CD4-positive, alpha-beta T cell treated with Interferon alpha-2 for 1 hour (primary cell): ENCODE data around the gene LDAH.
"Not testable (repeated sequence)": the region's sequence is repeated elsewhere in the genome, so short reads cannot be mapped to it uniquely, and the experiment has no call there.

Experiments
- DNase-seq, 2 donors: peaks; one replicate each; pipeline ENCODE4 v3.0.0-alpha.2; 2020 to 2022

LDAH gene

GRCh38 chr2:20717641-20718040, 105.3 kb downstream of the LDAH start:
- DNase-seq: no peak

DNA sequence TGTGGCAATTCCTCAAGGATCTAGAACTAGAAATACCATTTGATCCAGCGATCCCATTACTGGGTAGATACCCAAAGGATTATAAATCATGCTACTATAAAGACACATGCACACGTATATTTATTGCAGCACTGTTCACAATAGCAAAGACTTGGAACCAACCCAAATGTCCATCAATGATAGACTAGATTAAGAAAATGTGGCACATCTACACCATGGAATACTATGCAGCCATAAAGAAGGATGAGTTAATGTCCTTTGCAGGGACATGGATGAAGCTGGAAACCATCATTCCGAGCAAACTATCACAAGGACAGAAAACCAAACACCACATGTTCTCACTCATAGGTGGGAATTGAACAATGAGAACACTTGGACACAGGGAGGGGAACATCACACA, 106.7 kb downstream of the LDAH start:
- not testable (repeated sequence) for DNase-seq

DNA sequence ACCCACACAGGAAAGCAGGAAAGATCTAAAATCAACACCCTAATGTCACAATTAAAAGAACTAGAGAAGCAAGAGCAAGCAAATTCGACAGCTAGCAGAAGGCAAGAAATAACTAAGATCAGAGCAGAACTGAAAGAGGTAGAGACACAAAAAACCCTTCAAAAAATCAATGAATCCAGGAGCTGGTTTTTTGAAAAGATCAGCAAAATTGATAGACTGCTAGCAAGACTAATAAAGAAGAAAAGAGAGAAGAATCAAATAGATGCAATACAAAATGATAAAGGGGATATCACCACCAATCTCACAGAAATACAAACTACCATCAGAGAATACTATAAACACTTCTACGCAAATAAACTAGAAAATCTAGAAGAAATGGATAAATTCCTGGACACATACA, 108.5 kb downstream of the LDAH start:
- DNase-seq: not testable (repeated sequence)

GRCh38 chr2:20713585-20713984, 109.3 kb downstream of the LDAH start:
- not testable (repeated sequence) for DNase-seq

DNA sequence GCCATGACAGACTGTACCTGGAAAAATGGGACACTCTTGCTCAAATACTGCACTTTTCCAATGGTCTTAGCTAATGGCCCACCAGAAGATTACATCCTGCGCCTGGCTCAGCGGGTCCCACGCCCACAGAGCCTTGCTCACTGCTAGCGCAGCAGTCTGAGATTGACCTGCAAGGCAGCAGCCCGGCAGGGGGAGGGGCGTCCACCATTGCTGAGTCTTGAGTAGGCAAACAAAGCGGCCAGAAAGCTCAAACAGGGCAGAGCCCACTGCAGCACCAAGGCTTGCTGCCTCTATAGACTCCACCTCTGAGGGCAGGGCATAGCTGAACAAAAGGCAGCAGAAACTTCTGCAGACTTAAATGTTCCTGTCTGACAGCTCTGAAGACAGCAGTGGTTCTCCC, 111.3 kb downstream of the LDAH start:
- DNase-seq: not testable (repeated sequence)

- DNase-seq: no peak
Measured at GRCh38 chr2:20707601-20708000, 115.3 kb downstream of the LDAH start.

- DNase-seq: no peak
Measured at GRCh38 chr2:20706786-20707185, 116.1 kb downstream of the LDAH start.

DNA sequence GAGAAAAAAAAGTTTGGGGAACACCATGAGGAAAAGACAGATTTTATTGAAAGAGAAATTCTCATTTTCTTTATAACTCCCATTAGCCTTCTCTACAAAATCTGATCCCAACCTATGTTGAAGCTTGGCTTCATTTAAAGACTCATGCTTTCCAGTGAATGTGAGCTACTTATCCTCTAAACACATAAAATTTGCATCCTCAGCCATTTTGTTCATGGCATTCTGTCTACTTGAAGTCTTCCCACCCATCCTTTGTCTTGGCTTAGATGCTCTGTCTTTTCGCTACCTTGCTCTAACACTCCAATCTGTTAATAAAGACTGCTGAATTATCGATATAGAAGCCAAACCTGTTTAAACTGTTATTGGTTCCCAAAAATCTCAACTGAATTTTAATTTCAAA, 116.7 kb downstream of the LDAH start:
- DNase-seq: no peak

DNA sequence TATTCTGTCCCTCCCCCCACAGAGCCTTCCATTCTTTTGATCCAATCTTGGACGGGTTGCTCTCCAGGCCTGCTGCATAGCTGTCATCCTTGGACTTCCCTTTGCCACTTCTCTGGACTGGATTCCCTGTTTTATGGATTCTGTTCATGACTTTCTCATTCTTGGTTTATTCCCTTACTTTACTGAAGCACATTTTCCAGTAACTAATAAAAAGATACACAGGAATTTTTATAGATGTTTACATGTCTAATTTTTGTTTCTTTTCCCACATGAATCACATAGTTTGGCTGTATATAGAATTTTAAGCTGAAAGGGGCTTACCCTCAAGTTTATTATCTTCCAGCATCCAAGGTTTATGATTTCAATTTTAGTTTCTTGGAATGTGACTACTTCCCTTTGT, 118.0 kb downstream of the LDAH start:
- DNase-seq: no peak

- no peak for DNase-seq
Measured at GRCh38 chr2:20702563-20702962, 120.3 kb downstream of the LDAH start.

GRCh38 chr2:20698916-20699613, 123.8 kb downstream of the LDAH start:
- DNase-seq: no peak

DNA sequence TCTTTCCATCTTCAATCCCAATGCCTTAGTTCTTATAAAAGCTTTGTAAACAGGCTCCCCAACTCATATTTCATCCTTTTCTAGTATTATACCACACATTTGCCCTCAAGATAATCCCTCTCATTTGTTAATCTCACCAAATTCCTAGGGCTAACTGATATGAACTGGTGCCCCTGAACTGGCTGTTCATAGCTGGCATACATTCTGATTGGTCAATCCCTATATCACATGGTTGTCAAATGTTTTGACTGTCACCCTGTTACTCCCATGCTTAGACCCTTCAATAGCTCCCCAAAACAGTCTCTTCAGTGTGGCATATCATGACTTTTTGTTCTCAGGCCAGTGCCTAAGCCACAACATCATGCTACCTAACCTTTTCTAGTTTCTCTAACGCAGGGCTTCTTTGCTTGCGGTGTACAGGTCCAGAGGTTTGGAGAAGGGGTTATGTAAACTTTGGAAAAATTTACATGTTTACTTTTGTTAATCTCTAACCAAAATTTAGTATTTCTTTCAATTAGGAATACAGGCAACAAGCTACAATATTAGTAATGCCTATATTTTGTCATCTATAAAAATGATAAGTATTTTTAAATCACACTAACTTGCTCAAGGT, 125.5 kb downstream of the LDAH start:
- DNase-seq: no peak

GRCh38 chr2:20696366-20696765, 126.5 kb downstream of the LDAH start:
- no peak for DNase-seq

GRCh38 chr2:20693317-20693716, 129.6 kb downstream of the LDAH start:
- no peak for DNase-seq

DNA sequence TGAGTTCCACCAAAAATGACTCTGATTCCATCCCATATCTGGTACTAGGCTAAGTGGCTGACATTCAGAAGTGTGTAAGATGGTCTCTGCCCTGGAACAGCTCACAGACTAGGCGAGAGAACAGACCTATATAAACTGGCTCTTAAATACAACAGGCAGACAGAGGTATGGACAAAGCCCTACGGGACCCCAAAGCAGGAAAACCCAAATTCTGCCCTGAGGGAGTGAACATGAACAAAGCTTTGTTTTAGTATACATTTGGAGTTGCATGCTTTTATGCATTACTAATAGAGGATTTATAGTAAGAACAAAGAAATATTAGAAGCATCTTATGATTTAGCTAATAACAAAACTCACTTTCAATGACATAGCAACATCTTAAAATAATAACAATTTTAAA, 130.8 kb downstream of the LDAH start:
- DNase-seq: no peak

GRCh38 chr2:20691076-20691734, 131.7 kb downstream of the LDAH start:
- DNase-seq: no peak

DNA sequence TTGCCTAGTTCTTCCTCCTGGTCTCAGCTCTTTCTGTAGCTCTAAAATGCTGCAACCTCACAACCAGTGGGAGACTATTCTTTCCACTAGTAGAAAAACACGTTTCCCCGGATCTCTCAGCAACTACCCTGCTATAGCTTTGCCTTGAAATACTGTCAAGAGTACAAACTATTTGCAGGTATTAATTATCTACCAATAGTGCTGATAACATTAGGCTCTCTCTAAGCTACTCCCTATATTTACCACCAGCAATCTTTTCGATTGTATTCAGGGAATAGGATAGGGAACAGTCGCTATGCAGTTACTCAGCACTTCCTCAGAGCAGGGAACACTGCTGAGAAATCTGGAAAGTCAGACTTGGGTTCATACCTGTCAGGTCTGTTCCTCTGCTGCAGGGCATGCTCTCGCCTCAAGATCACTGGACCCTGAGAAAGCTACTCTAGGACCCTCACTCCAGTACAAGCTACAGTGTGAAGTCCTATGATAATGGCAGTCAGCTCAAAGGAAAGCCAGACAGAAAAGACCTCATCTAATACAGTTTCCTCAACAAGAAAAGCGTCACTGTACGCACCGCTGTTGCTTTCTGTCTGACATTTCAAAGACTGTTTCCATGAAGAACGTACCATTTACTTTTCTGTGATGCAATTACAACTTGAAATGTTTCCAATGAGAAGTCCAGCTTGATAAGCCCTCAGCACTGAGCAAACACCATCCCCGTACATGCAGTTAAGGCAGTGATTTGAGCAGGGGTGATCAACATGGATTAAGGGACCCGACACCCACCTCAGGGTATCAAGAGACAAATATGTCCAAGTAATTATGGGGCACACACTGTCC, 133.3 kb downstream of the LDAH start:
- DNase-seq: no peak

DNA sequence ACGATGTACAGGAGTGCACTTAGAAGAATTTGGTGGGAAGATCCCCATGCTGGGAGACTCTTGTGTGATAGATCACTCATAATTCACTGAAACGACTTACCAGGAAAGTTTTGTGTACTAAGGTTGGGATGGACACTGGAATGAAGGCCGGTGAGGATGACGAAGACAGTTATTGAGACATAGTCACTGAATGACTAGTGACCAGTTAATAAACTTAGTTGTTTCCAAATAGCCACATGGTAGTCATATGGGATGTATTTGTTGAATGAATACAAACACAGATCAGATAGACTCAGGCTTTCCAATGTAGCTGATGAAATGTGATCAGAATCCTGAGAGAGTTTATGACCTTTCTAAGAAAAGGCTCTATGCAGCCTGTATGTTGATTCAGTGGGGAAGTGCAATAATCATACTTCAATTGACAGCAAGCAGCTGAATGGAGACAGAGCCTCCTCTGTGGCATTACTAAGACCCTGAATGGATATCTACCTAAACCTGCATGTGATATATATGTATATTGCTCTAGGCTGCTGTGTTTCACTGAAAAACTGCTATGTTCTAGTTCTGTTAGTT, 135.6 kb downstream of the LDAH start:
- no peak for DNase-seq

GRCh38 chr2:20684581-20685063, 138.3 kb downstream of the LDAH start:
- no peak for DNase-seq

DNA sequence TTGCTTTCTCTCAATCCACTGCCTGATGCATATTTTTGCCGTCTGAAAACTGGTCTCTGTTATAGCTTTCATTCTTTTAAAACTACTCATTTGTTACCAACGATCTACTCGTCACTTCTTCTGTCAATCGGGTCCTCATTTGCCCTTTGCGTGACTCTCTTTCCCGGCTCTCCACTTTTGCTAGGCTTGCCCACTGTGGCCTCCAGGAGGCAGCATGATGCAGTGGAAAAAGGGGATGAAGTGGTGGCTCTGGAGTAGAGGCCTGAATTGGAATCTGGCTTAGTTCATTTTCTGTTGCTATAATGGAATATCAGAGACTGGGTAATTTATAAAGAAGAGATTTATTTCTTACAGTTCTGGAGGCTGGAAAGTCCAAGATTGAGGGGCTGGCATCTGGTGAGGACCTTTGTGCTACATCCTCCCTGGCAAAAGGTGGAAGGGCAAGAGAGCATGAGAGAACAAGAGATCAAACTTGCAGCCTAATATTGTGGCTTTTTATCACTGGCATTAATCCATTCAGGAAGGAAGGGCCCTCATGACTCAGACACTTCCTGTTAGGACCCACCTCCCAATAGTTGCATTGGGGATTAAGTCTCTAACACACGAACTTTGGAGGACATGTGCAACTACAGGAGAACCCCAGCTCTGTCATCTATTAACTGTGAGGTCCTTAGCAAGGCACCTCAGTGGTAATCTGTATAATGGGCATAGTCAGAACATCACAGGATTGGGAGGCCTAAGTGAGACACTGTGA, 140.6 kb downstream of the LDAH start:
- no peak for DNase-seq

- no peak for DNase-seq
Measured at GRCh38 chr2:20680744-20681375, 142.0 kb downstream of the LDAH start.

- DNase-seq: no peak
Measured at GRCh38 chr2:20678780-20679179, 144.1 kb downstream of the LDAH start.
